Prostate gland (tissue), 2 donors: ENCODE data around the gene TNFRSF14. TPM values are rescaled to one million over a fixed set of nuclear protein-coding genes. Genes with fewer than 3 reads are reported as not detected.
"Not testable (repeated sequence)": the region's sequence is repeated elsewhere in the genome, so short reads cannot be mapped to it uniquely, and the experiment has no call there.

Experiments used
- DNase-seq: peaks from one replicate; pipeline ENCODE4 v3.0.0-alpha.2; 2019; ENCODE audit warnings: low spot score
- H3K27ac ChIP-seq, 2 donors: fragments of 200-600 bp; sonication (generic); 2 replicates each; pipeline ENCODE4 v1.5.1; 2017 to 2019
- H3K27me3 ChIP-seq: fragments of 200-600 bp; sonication (generic); replicated peaks from 2 replicates; pipeline ENCODE4 v1.5.1; 2019; ENCODE audit not compliant: insufficient read depth
- H3K36me3 ChIP-seq, 2 donors: fragments of 200-600 bp; sonication (generic); 1 replicate in 1 of 2; 2 replicates in 1 of 2; pipeline versions ENCODE4 v1.5.1 to v1.8.1; 2017 to 2019
- H3K4me1 ChIP-seq: fragments of 200-600 bp; sonication (generic); replicated peaks from 2 replicates; pipeline ENCODE4 v1.5.1; 2019
- H3K4me3 ChIP-seq, 2 donors: fragments of 200-600 bp; sonication (generic); 2 replicates each; pipeline ENCODE4 v1.5.1; 2017 to 2019
- H3K9me3 ChIP-seq: fragments of 200-600 bp; sonication (generic); 2 replicates; pipeline ENCODE4 v1.5.1; 2017
- POLR2A ChIP-seq: fragments of 450-650 bp; IDR thresholded peaks from one replicate; pipeline ENCODE4 v1.6.1; 2016; ENCODE audit warnings: antibody characterized with exemption, mild to moderate bottlenecking
- POLR2AphosphoS5 ChIP-seq: sonication (generic); formaldehyde crosslinking; IDR thresholded peaks from one replicate; pipeline ENCODE4 v1.6.1; 2017; ENCODE audit warnings: antibody characterized with exemption
- WGBS: methylation state at CpG from one replicate; pipeline ENCODE4 v1.1.5; 2018; 5-methylcytosine and 5-hydroxymethylcytosine counted together
- intact Hi-C: fragments of 100-400 bp; cut with DNase I; formaldehyde crosslinking; loops from one replicate; pipeline ENCODE4 v1.14.2; 2022
- total RNA-seq, 2 donors: library from RNA; depleted of rRNA; stranded (reverse); fragments of >200 nt; gene quantifications; one replicate each; pipeline ENCODE4 v1.1.0, GENCODE V29; 2016
- TF ChIP-seq, protein P1 (sequence below), 4 experiments: fragments of 200-600 bp in 2 of 4; fragments of 450-650 bp in 2 of 4; sonication (generic) in 2 of 4; IDR thresholded peaks; 1 replicate in 3 of 4; 2 replicates in 1 of 4; pipeline ENCODE4 v1.5.1; 2016 to 2019; ENCODE audit warnings: antibody characterized with exemption in 4 of 4, mild to moderate bottlenecking in 2 of 4, moderate library complexity in 2 of 4

The TNFRSF14 gene
- total RNA-seq, 2 donors from 2014 or later = 83.3 to 105 TPM

DNA sequence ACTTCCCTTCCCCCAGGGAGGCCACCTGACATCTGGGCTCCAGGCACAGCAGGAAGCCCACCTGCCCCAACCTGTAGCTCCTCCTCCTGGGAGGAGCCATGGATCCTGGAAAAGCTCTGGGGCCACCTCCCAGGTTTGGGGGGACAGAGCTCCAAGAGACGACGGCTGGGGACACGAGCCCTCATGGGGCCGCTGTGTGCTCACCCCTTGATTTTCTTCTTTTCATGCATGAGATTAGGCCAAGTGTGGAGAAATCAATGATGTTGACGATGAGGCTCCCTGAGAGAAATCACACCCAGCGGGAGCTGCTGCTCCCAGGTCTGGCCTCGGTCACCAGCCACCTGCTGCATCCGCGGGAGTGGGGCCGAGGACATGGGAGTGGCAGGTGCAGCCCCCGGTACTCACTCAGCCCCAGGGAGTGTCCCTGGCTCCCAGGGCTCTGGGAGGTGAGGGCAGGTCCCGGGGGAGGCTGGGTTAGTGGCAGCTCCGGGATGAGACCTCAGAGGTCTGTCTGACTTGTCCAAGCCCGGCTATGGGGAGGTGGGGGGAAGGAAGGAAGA is 8.7 kb downstream of the TNFRSF14 start:
- H3K27me3 ChIP-seq = no peaks in the 10 kb centered on the region
- no peak for DNase-seq
- no peak overlapping the region for H3K4me3 ChIP-seq
- no peaks in the 10 kb centered on the region for H3K36me3 ChIP-seq
- H3K9me3 ChIP-seq = no peaks in the 10 kb centered on the region
- H3K4me1 ChIP-seq = no peaks in the 10 kb centered on the region
- WGBS = 35% methylated on average over 13 of the region's 14 CpGs
- TF ChIP-seq POLR2A (no peak), POLR2AphosphoS5 (no peak)
- TF ChIP-seq, protein P1, sequence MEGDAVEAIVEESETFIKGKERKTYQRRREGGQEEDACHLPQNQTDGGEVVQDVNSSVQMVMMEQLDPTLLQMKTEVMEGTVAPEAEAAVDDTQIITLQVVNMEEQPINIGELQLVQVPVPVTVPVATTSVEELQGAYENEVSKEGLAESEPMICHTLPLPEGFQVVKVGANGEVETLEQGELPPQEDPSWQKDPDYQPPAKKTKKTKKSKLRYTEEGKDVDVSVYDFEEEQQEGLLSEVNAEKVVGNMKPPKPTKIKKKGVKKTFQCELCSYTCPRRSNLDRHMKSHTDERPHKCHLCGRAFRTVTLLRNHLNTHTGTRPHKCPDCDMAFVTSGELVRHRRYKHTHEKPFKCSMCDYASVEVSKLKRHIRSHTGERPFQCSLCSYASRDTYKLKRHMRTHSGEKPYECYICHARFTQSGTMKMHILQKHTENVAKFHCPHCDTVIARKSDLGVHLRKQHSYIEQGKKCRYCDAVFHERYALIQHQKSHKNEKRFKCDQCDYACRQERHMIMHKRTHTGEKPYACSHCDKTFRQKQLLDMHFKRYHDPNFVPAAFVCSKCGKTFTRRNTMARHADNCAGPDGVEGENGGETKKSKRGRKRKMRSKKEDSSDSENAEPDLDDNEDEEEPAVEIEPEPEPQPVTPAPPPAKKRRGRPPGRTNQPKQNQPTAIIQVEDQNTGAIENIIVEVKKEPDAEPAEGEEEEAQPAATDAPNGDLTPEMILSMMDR (IDR thresholded peaks at IDR 0.05) = no peak
- H3K27ac ChIP-seq = no peak overlapping the region
- intact Hi-C loops = no loop called here

DNA sequence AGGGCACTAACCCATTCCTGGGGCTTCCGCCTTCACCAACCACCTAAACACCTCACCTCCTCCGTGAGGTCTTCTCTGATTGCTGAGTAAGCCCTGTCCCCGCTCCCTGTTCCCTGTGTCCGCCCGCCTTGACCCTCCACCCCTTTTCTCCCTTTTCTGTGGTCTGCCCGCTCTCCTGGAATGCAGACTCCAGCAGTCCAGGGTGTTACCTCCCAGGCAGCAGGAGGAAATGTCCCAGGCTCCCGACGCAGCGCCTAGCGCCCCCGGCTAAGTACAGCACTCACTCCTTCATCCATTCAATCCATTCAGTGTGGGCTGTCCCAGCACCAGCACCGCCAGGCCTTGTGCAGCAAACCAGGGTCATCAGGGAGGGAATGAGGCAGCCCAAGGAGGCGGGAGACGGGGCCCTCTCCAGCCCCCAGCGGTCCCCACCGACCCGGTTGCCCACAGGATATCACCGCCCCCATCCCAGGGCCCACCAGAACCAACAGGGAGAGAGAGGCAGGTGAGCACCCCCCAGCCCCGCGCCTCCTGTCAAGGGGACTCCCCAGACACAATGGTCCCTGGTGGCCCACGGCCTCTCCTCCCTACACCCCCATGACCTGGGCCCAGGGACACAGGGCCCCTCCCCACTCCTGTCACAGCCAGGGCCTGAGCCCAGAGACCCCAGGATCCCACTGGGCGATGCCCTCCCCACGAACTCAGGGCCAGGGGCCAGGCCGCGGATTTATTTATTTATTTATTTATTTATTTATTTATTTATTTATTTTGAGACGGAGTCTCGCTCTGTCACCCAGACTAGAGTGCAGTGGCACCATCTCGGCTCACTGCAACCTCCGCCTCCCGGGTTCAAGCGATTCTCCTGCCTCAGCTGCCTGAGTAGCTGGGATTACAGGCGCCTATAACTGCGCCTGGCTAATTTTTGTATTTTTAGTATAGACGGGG is 10.2 kb downstream of the TNFRSF14 start:
- 75% methylated on average over 34 of the region's 34 CpGs for WGBS
- H3K27me3 ChIP-seq = no peaks in the 10 kb centered on the region
- no peaks in the 10 kb centered on the region for H3K9me3 ChIP-seq
- intact Hi-C loops = no loop called here
- H3K27ac ChIP-seq = no peak overlapping the region
- no peaks in the 10 kb centered on the region for H3K36me3 ChIP-seq
- no peak for TF ChIP-seq POLR2A
- TF ChIP-seq, protein P1 (IDR thresholded peaks at IDR 0.05) = no peak
- TF ChIP-seq POLR2AphosphoS5 = no peak
- DNase-seq = no peak
- H3K4me1 ChIP-seq = no peaks in the 10 kb centered on the region
- H3K4me3 ChIP-seq = no peak overlapping the region

DNA sequence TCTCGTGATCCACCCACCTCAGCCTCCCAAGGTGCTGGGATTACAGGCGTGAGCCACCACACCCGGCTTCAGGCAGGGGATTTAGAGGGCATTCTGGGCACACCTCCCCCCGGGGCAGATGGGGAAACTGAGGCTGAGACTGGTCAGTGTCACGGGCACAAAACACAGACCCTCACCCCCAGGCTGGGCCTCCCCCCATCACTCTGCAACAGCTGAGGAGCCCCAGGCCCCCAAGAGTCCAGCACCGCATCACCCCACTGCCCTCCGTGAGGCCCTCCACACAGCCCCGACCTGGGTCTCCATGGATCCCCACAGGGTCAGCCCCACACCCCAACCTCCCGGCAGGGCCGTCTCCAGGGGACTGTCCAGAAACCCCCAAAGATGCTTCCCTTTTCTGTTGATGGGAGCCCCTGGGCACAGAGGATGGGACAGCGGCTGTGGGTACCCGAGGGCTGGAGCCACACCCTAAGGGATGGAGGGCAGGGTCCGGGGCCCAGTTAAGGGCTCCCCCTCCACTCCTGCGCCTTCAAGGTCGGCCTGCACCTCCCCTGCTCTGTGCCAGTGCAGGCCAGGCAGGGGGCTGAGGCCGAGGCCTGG is 11.0 kb downstream of the TNFRSF14 start:
- TF ChIP-seq, protein P1 (IDR thresholded peaks at IDR 0.05) = no peak
- TF ChIP-seq POLR2A (no peak), POLR2AphosphoS5 (no peak)
- no peak overlapping the region for H3K4me3 ChIP-seq
- 91% methylated on average over 16 of the region's 16 CpGs for WGBS
- intact Hi-C loops = no loop called here
- DNase-seq = no peak
- H3K4me1 ChIP-seq = no peaks in the 10 kb centered on the region
- H3K36me3 ChIP-seq = no peaks in the 10 kb centered on the region
- H3K27me3 ChIP-seq = no peaks in the 10 kb centered on the region
- H3K9me3 ChIP-seq = no peaks in the 10 kb centered on the region
- no peak overlapping the region for H3K27ac ChIP-seq

DNA sequence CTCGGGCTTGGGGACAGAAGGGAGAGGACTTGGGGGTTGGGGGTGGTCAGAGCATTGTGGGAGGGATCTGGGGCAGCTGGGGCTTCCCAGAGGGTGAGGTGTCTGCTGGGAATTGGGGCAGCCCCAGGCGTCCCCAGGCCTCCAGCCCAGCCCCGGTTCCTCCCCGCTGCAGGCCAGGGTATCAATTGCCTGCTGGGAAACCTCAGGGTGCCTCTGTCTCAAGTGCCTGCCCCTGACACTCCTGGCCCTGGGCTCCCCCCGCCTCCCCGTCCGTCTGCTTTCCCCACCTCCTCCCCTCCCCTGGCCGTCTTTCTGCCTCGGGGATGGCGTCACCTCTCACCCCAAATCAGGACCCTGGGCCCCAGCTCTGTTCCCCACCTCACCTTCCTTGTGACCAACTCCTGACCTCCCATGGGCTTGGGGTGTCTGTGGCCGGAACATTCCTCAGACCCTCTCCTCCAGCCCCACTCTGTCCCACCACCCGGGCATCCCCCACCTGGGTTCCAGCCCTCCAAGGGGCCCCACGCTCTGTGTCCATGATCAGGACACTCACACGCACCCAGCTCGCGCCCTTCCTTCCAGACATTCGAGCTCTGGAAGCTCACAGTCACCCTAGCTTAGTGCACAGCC is 12.1 kb downstream of the TNFRSF14 start:
- H3K27me3 ChIP-seq, H3K36me3 ChIP-seq, intact Hi-C loops, H3K27ac ChIP-seq, DNase-seq, H3K9me3 ChIP-seq, H3K4me3 ChIP-seq, H3K4me1 ChIP-seq: not testable (repeated sequence)
- WGBS = 22% methylated on average over 6 of the region's 17 CpGs

DNA sequence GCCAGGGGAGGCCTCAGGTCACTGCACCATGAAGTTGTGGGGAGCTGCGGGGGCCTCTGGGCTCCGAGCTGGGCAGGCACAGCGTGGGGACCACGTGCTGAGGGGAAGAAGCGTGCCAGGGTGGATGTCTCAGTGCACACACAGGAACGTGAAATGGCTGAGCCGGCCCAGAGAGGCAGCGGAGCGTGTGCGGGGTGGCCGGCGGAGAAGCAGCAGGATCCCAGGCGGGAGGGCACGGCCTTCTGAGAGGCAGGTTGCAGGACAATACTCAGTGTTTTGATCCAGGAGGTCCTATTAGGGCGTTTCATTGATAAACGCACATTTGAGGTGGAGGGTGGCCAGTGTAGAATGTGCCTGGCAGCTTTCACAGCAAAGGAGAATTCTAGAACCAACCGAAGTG is 12.9 kb downstream of the TNFRSF14 start:
- intact Hi-C loops = no loop called here
- WGBS = 85% methylated on average over 15 of the region's 17 CpGs
- H3K27ac ChIP-seq = no peak overlapping the region

DNA sequence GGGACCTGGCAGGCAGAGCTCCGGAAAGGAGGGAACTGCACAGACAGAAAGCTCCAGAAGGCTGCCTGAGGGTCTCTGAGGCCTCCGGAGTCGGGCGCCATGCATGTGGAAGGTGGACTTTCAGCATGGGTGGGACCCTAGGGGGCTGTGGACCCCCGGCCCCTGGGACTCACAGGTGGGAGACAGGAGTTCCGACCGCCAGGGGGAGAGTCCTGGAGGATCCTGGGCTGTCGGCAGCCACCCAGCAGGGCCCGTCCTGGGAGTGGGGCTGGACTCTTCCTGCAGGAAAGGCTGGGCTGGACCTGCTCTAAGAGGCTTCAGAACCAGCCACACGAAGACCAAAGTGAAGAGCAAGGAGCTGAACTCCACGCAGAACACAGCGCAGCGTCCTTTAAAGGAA is 13.5 kb downstream of the TNFRSF14 start:
- H3K36me3 ChIP-seq, intact Hi-C loops: not testable (repeated sequence)
- 84% methylated on average over 13 of the region's 13 CpGs for WGBS

More for the DNA sequence above, 12.9 kb downstream of the TNFRSF14 start:
- Histone ChIP-seq H3K4me3 (no peak overlapping the region), H3K4me1 (no peaks in the 10 kb centered on the region), H3K27me3 (no peaks in the 10 kb centered on the region), H3K36me3 (no peaks in the 10 kb centered on the region), H3K9me3 (no peaks in the 10 kb centered on the region)
- TF ChIP-seq, protein P1 (IDR thresholded peaks at IDR 0.05) = no peak
- TF ChIP-seq POLR2A (no peak), POLR2AphosphoS5 (no peak)
- no peak for DNase-seq

More for the DNA sequence above, 13.5 kb downstream of the TNFRSF14 start:
- not testable (repeated sequence) for H3K9me3 ChIP-seq, H3K4me3 ChIP-seq, DNase-seq, H3K27me3 ChIP-seq, H3K27ac ChIP-seq, H3K4me1 ChIP-seq
